ENCODE measurements around the gene BCAS1.

BCAS1 gene

DNA sequence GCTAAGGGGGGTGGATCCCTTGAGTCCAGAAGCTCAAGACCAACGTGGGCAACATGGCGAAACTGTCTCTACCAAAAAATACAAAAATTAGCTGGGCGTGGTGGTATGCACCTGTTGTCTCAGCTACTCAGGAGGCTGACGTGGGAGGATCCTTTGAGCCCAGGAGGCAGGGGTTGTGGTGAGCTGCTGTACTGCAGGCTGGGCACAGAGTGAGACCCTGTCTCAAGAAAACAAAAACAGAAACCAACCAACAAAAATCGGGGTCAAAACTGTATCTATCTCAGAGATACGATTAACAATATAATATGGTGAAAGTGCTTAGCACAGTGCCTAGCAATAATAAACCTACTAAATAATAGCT, 20.7 kb upstream of the BCAS1 start:
- Histone ChIP-seq H3K9me3 (ENCODE audit: control insufficient read depth, insufficient read depth, low read depth, low read length) (no peaks in the 10 kb centered on the region), H3K36me3 (ENCODE audit: control insufficient read depth in 2 of 2, insufficient read depth in 1 of 2, low read length in 2 of 2) (no peaks in the 10 kb centered on the region), H3K27ac (ENCODE audit: extremely low read depth, low read depth, low read length) (no peak overlapping the region), H3K4me1 (ENCODE audit: control insufficient read depth, insufficient read depth, low read length) (no peaks in the 10 kb centered on the region), H3K4me3 (ENCODE audit: low read depth, low read length) (no peak overlapping the region)
- POLR2A ChIA-PET: no interaction called here
- CTCF ChIA-PET: interaction anchor here (0.8 to 2.0 kb wide), 2 partner anchors 10 to 109 kb away, joined by 3 to 15 read pairs; no protein-coding TSS in a partner anchor
- TF ChIP-seq SCRT2 (tag by site-specific recombination; IDR thresholded peaks at IDR 0.05) (peak; percentile 24; the same call in 1 of the 2 replicates), OVOL3 (tag by site-specific recombination; IDR thresholded peaks at IDR 0.05) (no peak), SCRT1 (tag by site-specific recombination; IDR thresholded peaks at IDR 0.05; ENCODE audit: borderline replicate concordance) (no peak)
- TF ChIP-seq, protein P1, sequence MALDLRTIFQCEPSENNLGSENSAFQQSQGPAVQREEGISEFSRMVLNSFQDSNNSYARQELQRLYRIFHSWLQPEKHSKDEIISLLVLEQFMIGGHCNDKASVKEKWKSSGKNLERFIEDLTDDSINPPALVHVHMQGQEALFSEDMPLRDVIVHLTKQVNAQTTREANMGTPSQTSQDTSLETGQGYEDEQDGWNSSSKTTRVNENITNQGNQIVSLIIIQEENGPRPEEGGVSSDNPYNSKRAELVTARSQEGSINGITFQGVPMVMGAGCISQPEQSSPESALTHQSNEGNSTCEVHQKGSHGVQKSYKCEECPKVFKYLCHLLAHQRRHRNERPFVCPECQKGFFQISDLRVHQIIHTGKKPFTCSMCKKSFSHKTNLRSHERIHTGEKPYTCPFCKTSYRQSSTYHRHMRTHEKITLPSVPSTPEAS (tag by site-specific recombination; IDR thresholded peaks at IDR 0.05): no peak

DNA sequence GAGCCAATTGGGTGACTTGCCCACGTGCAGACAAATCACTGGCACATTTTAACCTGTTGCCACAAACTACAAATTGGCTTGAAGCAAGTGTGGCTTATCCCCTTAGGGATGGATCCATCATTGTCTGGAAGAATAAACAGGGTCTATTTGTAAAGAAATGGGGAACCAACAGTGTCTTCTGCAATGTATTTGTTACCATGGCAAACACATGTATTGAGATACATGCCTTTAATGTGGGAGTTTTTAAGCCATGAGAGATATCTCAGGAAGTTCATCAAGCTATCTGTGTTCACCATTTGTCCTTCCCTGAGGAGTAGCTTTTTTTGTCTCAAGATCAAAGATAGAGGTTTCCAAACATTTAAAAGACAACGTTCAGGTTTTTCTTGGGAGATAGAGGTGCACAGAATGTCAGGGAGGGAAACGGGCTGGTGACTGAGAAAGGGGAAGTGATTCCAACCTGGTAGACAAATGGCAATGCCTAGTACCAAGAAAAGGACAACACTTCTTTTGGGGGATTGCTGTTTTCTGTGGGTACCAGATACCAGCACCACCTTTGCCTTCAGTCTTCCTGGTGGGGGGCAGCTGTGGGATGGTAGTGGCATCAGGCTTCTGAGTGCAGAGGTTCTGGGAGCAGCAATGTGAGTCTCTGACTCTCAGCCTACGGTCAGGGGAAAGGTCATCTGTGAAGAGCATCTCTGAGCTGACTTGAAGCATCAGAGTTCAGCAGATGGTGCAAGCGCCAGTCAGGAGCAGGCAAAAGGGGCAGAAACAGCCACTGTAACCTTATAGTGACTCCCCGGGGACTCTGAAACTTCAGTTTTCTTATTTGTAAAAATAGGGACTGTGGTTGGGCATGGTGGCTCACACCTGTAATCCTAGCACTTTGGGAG, 20.1 kb upstream of the BCAS1 start:
- CTCF ChIA-PET: interaction anchor here (2.0 kb wide), 1 partner anchor 110 kb away, joined by 15 read pairs; no protein-coding TSS in a partner anchor
- POLR2A ChIA-PET: no interaction called here

DNA sequence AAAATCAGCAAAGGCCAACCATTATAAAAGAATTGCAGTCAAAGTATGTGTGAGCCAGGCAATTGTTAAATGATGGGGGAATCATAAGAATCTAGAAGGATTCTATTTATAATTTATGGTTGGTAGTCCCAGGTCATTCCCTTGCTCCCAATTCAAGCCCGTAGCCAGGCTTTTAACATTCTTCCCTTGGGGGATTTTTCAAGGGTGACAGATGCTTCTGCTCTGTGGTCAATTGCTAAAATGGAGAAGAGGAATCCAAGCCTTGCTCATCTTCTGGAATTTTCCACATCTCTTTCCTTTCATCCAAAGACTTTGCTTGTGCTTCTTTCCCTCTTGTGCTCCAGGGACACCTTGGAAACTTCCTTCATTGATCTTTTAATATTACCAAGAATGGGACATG, 18.0 kb upstream of the BCAS1 start:
- Histone ChIP-seq H3K4me3 (ENCODE audit: low read depth, low read length) (no peak overlapping the region), H3K27ac (ENCODE audit: extremely low read depth, low read depth, low read length) (no peak overlapping the region), H3K9me3 (ENCODE audit: control insufficient read depth, insufficient read depth, low read depth, low read length) (no peaks in the 10 kb centered on the region), H3K4me1 (ENCODE audit: control insufficient read depth, insufficient read depth, low read length) (no peaks in the 10 kb centered on the region), H3K36me3 (ENCODE audit: control insufficient read depth in 2 of 2, insufficient read depth in 1 of 2, low read length in 2 of 2) (no peaks in the 10 kb centered on the region)
- TF ChIP-seq ZNF654 (tag by site-specific recombination; IDR thresholded peaks at IDR 0.05; ENCODE audit: low read depth) (no peak), ZNF292 (tag by site-specific recombination; IDR thresholded peaks at IDR 0.05; ENCODE audit: borderline replicate concordance, low read depth) (no peak), ZNF571 (tag by site-specific recombination; IDR thresholded peaks at IDR 0.05) (no peak)
- CTCF ChIA-PET: interaction anchor here (0.5 kb wide), 1 partner anchor 828 kb away, joined by 3 read pairs; no protein-coding TSS in a partner anchor
- POLR2A ChIA-PET: no interaction called here

More for the DNA sequence above, 20.1 kb upstream of the BCAS1 start:
- no peaks in the 10 kb centered on the region for H3K36me3 ChIP-seq (ENCODE audit: control insufficient read depth in 2 of 2, insufficient read depth in 1 of 2, low read length in 2 of 2)
- no peaks in the 10 kb centered on the region for H3K9me3 ChIP-seq (ENCODE audit: control insufficient read depth, insufficient read depth, low read depth, low read length)
- H3K4me1 ChIP-seq (ENCODE audit: control insufficient read depth, insufficient read depth, low read length): no peaks in the 10 kb centered on the region
- no peak overlapping the region for H3K4me3 ChIP-seq (ENCODE audit: low read depth, low read length)
- TF ChIP-seq, protein P2, sequence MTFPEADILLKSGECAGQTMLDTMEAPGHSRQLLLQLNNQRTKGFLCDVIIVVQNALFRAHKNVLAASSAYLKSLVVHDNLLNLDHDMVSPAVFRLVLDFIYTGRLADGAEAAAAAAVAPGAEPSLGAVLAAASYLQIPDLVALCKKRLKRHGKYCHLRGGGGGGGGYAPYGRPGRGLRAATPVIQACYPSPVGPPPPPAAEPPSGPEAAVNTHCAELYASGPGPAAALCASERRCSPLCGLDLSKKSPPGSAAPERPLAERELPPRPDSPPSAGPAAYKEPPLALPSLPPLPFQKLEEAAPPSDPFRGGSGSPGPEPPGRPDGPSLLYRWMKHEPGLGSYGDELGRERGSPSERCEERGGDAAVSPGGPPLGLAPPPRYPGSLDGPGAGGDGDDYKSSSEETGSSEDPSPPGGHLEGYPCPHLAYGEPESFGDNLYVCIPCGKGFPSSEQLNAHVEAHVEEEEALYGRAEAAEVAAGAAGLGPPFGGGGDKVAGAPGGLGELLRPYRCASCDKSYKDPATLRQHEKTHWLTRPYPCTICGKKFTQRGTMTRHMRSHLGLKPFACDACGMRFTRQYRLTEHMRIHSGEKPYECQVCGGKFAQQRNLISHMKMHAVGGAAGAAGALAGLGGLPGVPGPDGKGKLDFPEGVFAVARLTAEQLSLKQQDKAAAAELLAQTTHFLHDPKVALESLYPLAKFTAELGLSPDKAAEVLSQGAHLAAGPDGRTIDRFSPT (tag by site-specific recombination; IDR thresholded peaks at IDR 0.05): no peak
- peak; percentile 27; the same call in 1 of the 2 replicates for TF ChIP-seq SCRT2 (tag by site-specific recombination; IDR thresholded peaks at IDR 0.05)
- H3K27ac ChIP-seq (ENCODE audit: extremely low read depth, low read depth, low read length): no peak overlapping the region

DNA sequence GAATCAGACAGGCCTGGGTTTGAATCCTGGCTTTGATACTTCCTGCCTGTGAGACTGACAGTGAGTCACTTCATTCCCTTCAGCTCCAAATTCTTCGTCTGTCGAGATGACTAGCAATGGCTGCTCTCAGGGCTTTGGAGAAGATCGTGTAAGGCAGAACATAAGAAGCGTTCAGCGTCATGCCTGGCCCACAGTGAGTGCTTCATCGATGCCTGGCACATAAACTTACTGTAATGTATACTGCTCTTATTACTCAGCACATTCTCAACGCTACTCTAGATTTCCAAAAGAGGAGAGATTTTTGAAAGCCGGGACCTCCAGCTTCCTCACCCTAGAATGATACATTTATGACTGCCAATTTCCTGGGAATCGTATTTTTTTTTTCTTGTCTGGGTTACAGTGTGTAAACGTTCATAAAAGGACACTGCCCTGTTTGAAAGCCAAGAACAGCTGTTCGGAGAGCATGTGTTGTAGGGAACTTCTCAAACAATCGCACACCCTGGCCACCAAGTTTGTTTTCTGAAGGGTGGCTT, 16.2 kb upstream of the BCAS1 start:
- no peaks in the 10 kb centered on the region for H3K36me3 ChIP-seq (ENCODE audit: control insufficient read depth in 2 of 2, insufficient read depth in 1 of 2, low read length in 2 of 2)
- H3K4me1 ChIP-seq (ENCODE audit: control insufficient read depth, insufficient read depth, low read length): no peaks in the 10 kb centered on the region
- no peak overlapping the region for H3K4me3 ChIP-seq (ENCODE audit: low read depth, low read length)
- no peak overlapping the region for H3K27ac ChIP-seq (ENCODE audit: extremely low read depth, low read depth, low read length)
- H3K9me3 ChIP-seq (ENCODE audit: control insufficient read depth, insufficient read depth, low read depth, low read length): no peaks in the 10 kb centered on the region
- CTCF ChIA-PET: interaction anchor here (0.5 to 1.3 kb wide), 2 partner anchors 22 to 113 kb away, joined by 3 read pairs; no protein-coding TSS in a partner anchor
- POLR2A ChIA-PET: no interaction called here
- TF ChIP-seq ZNF24 (tag by site-specific recombination; IDR thresholded peaks at IDR 0.05) (no peak), HOXA7 (CRISPR knock-in tag; IDR thresholded peaks at IDR 0.05; ENCODE audit: borderline replicate concordance) (no peak), ZNF366 (tag by site-specific recombination; conservative IDR thresholded peaks at IDR 0.05) (no peak), ZBTB21 (tag by site-specific recombination; IDR thresholded peaks at IDR 0.05) (no peak), ZNF530 (tag by site-specific recombination; IDR thresholded peaks at IDR 0.05; ENCODE audit: low read depth) (no peak), KLF7 (tag by site-specific recombination; IDR thresholded peaks at IDR 0.05; ENCODE audit: borderline replicate concordance) (no peak), ZNF510 (tag by site-specific recombination; IDR thresholded peaks at IDR 0.05; ENCODE audit: insufficient replicate concordance) (no peak), ZFP3 (tag by site-specific recombination; IDR thresholded peaks at IDR 0.05; ENCODE audit: low read depth) (no peak), ZNF830 (tag by site-specific recombination; IDR thresholded peaks at IDR 0.05; ENCODE audit: low read depth) (no peak), ZFP41 (tag by site-specific recombination; IDR thresholded peaks at IDR 0.05; ENCODE audit: borderline replicate concordance) (no peak)
- TF ChIP-seq, protein P3, sequence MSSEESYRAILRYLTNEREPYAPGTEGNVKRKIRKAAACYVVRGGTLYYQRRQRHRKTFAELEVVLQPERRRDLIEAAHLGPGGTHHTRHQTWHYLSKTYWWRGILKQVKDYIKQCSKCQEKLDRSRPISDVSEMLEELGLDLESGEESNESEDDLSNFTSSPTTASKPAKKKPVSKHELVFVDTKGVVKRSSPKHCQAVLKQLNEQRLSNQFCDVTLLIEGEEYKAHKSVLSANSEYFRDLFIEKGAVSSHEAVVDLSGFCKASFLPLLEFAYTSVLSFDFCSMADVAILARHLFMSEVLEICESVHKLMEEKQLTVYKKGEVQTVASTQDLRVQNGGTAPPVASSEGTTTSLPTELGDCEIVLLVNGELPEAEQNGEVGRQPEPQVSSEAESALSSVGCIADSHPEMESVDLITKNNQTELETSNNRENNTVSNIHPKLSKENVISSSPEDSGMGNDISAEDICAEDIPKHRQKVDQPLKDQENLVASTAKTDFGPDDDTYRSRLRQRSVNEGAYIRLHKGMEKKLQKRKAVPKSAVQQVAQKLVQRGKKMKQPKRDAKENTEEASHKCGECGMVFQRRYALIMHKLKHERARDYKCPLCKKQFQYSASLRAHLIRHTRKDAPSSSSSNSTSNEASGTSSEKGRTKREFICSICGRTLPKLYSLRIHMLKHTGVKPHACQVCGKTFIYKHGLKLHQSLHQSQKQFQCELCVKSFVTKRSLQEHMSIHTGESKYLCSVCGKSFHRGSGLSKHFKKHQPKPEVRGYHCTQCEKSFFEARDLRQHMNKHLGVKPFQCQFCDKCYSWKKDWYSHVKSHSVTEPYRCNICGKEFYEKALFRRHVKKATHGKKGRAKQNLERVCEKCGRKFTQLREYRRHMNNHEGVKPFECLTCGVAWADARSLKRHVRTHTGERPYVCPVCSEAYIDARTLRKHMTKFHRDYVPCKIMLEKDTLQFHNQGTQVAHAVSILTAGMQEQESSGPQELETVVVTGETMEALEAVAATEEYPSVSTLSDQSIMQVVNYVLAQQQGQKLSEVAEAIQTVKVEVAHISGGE (tag by site-specific recombination; conservative IDR thresholded peaks at IDR 0.05; ENCODE audit: low read depth): no peak

Data from HEK293 (cell line).